Stomach (tissue), 4 donors: ENCODE results near the gene PSIP1.

Experiments used
- CTCF ChIP-seq, 7 experiments: fragments of 450-650 bp in 4 of 7; fragments of 200-600 bp in 3 of 7; sonication (generic) in 3 of 7; IDR thresholded peaks; one replicate each; pipeline ENCODE4 v1.5.1; 2016 to 2019; ENCODE audit warnings: antibody characterized with exemption in 7 of 7, control low read depth in 2 of 7, mild to moderate bottlenecking in 1 of 7
- POLR2A ChIP-seq, 4 donors: fragments of 450-650 bp; IDR thresholded peaks; one replicate each; pipeline ENCODE4 v1.6.1; 2016; ENCODE audit warnings: antibody characterized with exemption in 4 of 4, control low read depth in 2 of 4, mild to moderate bottlenecking in 1 of 4, moderate library complexity in 1 of 4

DNA sequence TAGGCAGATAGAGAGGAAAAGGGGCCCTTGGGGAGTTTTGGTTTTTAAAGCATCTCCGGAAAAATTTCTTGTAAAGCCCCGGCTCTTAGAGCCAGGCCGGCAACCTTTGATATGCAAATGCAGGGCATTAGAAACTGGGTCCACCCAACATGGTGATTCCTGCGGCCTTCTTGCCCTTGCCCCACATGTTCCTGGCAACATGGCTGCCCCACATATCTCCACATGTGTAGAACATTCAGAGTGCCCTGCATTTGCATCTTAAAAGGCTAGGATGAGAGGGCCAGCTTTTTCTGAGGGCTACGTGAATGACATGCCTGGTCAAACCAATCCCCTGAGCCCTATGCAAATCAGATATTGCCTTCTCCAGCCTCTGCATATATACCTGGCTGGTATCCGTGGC, 93.1 kb downstream of the PSIP1 start:
- no peak for TF ChIP-seq CTCF (IDR thresholded peaks at IDR 0.05)
- no peak for TF ChIP-seq POLR2A (IDR thresholded peaks at IDR 0.05)
